ENCODE results near the gene CCR3.

The CCR3 gene

DNA sequence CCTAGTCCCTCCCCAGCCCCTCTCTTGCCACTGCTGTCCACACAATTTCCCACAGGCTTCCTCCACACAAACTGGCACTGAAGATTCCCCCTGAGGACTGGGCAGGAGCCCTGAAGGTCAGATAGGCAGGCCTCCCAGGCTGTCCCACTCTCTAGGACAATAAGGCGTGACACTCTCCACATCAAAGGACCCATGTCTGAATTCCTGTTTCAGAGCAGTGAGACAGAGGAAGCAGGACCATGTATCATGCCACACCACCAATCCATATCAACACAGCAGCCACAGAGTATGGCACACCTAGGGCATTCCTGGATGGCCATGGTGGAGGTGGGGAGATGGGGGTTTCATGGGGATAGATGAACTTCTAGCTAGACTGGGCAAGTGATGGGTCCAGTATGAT is 20.3 kb upstream of the CCR3 start:
- no peak for DNase-seq

DNA sequence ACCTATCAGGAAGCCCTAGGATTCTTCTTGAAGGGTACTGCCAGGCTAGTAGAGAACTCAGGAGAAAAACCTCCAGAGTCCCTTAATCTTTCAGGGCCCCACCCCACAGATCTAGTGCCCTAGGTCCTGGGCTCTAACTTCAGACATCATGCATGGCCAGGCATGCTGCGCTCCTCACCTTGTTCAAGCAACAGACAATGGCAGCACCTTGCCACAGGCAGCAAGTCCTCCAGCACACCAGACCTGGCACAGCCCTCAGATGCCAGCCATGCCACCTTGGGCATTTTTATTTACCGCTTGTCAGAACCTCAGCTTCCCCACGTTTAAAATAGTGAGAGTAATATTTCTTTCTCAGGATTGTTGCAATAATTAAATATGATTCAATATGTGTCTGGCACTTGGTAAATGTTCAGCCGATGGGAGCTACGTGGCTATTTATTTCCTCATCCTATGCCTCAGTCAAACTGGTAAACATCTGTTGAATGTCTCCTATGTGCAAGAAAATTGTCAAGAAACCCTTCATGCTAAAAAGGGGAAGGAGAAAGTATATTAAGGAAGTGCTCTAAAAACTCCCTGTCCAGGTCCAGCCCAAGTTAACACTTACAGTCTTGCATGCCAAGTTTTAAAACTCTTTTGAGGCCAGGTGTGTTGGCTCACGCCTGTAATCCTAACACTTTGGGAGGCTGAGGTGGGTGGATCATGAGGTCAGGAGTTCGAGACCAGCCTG is 19.7 kb upstream of the CCR3 start:
- no peak for DNase-seq

DNA sequence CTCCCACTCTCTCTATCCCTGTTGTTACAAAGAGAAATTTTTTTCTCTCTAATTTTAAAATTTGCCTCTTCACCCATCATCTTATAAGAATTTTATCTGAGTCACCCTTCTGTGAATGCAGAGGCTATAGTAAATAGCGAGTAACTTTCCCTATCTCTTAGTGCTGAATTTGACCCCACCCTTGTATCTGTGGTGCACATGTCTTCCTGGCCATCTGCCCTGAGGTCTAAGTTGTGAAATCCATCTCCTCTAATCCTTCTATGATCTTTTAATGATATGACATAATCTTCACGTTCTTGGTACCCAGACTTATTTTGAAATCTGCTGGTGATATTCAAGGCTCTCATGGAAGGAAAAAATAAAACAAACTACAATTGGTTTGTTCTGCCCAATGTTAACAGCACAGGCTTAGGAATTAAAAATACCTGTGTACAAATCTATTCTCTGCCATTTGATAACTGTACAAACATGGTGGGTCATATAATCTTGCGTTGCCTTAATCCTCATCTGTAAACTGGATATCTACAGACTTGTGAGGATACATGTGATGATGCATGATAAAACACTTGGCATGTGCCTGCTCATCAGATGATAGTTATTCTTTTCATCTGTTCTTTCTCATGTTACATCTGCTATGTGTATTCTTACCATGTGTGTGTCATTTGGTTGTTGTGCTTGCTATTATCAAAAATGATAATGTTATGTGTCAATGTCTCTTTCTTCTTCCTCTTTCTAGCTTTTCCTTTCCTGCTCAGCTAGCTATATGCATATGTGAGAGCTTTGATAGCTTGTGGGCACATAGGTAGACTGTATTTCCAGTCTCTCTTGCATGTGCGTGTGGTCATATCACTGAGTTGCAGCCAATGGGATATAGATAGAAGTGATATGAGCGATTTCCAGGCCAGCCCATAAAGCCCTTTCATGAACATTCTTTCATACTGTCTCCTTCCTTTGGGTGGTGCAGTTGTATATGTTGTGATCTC is 13.7 kb upstream of the CCR3 start:
- DNase-seq = no peak

DNA sequence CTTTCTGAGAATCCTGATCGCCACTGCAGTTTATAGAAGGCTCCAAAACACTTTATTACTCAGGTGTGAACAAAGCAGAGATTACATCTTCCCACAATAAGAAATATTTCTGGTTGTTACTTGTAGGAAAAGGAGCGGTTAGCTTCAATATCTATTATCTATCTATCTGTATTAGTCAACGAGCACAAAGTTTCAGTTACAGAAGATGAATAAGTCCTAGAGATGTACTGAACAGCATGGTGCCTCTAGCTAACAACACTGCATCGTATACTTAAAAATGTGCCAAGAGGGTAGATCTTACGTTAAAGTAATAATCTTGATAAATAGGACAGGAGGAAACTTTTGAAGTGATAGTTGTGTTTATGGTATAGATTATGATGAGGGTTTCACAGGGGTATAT is 10.9 kb upstream of the CCR3 start:
- no peak for DNase-seq

DNA sequence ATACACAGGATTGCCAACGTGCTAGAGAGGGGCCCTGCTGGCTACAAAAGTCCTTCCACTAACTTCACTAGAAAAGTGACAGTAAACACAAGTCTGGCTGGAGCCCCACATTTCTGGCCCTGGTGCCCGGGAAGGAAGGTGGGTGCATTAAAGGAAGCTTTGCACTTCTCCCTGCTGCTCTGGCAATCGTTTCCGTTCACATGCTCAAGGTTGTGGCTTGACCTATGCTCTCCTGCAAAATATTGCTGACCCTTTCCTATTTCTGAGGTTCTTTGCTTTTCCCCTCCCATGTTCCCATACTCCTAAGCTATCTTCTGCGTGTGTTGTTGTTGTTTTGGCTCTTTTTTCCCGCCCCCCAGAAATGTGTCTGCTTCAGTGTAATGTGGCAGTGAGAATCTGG is 9.1 kb upstream of the CCR3 start:
- DNase-seq = no peak

DNA sequence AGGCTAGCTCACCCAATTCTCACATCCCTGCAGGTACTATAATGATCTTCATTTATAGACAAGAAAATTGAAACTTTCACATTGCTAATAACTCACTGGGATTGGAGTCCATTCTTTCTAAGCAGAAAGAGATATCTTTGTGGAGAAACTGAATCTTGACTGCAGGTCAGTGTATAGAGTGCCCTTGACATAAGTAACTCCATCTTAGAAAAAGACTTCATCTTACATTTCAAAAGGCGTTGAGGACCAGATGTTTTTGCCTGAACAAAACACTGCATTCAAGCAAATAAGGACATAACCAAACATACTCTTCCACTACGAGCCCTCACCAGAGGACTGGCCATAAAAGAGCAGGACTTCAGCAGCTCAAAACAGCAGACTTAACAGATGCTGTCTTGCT is 6.8 kb upstream of the CCR3 start:
- no peak for DNase-seq

DNA sequence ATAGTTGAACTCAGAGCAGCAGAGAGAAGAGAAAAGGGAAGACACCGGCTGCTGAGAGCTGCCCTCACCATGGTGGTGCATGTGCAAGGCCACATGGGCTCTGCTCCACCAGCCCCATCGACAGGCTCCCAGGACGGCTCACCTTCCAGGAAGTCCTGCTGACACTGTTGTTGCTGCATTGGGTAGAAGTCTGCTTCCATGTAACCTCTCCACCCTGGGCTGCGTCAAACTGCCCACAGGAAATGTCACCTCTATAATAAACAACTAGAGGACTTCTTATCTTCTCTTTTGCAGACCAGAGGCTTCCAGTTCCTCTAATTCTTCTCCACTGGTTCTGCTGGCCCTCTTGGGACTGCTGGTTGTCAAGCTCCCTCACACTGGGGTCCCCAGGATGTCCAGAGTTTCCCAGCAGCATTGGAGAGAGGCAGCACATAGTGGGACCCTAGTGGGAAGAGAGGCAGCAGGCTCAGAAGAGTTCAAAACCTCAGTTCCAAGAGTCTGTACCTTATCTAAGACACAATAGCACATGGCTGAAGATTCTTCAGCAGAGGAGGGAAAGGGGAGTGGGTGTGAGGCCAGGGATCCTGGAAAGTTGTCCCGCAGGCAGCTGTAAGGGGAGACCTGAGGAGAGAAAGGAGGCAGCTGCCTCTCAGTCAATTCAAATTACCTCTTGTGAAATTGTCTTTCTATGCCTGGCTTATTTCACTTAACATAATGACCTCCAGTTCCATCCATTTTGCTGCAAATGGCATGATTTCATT is 5.8 kb upstream of the CCR3 start:
- DNase-seq = no peak

DNA sequence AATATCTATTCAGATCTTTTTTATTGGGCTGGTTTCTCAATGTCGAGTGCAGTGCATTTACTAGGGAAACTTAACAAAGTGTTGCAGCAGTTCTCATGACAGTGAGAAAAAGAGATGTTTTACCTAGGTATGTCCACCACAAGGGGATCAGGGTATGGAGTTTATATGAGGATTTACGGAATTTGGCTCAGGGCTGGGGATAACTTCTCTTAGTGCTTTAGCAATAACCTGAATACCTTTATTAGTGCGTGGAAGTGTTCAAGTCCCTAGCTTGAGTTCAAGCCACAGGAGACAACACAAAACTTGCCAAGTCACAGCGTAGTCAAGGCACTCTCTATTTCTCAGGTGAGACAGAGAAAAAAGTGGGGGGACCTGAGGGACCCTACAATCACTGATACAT is 3.9 kb upstream of the CCR3 start:
- DNase-seq = no peak

DNA sequence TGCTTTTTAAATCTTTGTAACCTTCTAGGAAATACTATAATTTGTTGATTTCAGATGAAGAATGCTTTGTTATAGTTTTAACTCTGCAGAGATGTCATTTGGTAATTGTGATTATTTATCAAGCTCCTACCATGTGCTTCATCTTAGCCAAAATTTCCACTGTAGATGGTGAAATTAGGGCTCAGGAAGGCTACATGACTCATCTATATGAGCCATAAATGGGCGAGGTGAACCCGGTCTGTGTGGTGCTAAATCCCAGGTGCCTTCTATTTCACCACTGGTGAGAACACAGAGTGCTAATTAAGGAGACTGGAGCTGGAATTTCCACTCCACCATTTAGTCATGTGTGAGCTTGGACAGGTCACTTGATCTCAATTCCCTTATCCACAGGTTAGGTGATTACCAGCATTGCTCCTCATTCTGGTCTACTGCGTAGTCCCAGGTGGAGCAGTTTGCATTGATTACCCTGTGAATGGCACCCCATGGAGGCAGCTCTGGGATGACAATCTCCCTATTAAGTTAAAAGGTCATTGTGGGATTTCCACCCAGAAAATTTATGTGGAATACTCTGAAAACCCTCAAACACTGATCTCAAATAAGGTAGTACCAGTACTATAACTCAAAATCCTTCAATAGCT is 2.8 kb upstream of the CCR3 start:
- DNase-seq = no peak

DNA sequence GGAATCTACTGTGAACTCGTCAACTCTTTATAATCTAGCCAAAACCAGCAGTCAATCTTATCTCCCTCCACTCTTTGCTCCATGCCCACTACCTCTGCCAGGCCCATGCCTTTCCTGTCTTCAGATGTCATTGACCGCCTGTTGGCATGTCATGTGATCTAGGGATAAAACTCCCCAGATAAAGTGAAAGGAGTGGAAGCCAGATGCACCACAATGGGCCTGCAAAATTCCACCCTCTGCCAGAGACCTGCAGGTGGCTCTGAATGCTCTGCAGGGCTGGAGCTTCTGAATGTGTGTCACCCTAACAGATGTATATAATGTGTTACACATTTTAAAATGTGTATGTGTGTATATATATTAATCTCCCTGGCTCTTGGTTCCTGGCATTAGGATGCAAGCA is 2.3 kb upstream of the CCR3 start:
- no peak for DNase-seq

DNA sequence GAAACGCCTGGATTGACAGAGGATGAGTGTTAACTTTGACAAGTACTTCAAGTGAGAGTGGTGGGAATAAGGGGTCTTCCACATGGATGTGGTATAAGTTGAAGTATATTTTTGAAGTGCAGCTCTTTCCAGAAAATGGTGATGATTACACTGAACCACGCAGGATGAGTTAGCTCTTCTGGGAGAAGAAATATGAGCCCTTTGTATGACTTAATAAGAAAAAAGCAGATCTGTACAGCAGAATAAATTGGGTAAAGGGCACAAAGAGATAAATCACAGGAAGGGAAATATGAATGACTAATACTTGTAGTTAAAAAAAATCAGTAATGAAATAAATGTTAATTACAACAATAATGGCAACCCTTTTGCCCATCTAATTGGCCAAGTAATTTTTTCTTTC is 1.3 kb downstream of the CCR3 start:
- no peak for DNase-seq

DNA sequence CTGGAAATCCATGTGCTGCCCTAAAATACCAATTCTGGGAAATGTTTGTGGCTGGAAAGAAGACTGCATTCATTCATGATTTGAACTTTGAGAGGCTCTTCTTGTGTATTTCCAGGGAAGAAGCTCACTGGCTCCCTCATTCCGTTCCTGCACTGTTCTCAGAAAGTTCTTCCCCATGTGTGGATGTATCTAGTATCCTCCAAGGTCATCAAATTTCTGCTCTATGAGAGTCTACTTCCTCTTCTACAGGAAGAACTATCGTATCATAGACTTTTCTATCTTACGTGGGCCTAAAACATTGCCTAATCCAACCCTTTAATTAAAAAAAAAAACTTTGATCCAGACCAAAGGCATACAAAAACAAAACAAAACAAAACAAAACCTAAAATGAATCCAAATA is 2.9 kb downstream of the CCR3 start:
- DNase-seq = no peak

DNA sequence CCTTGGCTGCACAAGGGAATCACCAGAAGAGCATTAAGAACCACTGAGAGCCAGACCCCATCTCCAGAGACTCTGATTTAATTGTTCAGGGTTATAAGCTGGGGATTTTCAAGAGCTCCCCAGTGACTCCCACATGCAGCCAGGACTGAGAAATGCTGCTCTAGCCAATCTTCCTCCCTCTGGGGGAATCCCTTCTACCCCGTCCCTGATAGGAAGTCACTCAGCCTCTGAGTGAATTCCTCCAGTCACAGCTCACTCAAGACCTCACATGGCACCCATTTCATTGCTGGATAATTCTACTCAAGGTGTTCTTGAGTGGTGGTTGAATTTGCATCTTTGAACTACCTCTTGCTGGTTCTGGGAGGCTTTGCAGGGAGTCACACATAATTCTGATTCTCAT is 10.7 kb downstream of the CCR3 start:
- no peak for DNase-seq

DNA sequence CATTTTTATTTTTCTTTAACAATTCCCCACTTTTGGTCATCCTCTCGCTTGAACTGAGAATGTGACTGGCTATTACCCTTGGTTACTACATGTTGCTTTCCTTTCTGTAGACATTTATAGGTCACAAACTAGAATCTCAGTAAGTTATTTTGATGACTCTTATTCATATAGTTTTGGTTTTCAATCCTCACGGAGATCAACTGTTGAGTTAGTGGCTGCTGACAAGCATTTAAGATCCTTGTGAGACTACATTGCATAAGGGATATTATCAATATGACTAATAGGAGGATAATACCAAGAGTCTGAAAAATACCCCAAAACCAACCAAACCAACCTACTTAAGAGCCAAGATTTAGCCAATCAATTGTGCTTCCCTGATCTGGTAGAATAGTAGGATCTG is 16.3 kb downstream of the CCR3 start:
- DNase-seq = no peak

DNA sequence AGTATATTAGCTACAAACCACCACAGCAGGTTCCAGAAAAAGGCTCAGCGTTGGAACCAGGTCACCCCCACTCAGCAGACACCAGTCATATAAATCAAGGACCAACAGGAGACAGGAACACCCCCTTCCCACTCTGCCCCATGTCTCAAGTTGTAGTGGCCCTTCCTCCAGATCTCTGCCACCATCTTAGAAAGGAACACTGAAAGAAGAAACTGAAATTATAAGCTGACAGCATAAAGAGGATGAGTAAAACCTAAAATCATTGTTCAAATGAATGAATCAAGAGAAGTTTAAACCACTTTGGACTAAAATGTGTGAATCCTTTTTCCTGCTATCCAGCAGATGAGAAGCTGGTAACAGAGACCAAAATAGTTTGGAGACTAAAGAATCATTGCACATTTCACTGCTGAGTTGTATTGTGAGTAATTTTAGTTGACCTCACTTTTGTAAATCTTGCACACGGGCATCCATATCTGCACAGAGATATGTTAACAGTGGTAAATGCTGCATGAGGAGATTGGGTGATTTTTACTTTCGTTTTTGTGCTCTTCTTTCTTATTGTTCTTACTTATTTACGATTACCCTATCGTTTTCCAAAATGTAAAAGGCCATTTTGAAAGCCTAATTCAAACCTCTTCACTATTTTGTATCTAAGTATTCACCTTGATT is 19.8 kb downstream of the CCR3 start:
- DNase-seq = no peak

DNA sequence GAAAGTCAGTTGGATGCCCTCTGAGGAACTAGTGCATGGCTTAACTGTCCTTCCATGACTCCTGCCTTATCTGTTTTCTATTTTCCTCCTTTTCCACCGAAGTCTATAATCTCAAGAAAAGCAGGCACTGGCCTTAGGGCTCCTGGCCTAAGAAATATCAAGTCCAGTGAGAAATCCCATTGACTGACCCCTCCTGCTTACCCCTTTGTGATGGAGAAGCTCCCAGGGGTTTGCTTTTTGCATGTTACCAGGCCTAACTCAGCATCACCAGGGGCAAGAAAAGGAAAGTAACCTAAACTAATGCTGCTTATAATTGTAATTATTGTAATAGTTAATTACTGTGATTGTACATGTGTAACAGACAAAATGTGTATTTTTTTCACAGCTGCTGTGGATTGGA is 21.7 kb downstream of the CCR3 start:
- no peak for DNase-seq

DNA sequence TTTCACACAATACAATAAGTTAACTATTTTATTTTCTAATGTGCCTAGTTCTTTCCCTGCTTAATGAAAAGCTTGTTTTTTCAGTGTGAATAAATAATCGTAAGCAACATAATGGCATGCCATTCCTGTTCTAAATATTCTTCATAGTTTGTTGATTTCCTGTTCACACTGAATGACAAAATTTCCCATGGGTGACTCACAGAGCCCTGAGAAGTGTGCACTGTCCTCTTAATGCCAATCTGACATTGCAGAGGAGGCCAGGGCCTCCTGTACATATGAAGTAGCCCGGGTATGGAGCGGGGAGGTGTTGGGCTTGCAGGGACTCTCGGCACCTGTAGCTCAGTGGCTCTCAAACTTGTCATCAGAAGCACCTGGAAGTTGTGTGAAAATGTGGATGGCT is 24.3 kb downstream of the CCR3 start:
- no peak for DNase-seq

DNA sequence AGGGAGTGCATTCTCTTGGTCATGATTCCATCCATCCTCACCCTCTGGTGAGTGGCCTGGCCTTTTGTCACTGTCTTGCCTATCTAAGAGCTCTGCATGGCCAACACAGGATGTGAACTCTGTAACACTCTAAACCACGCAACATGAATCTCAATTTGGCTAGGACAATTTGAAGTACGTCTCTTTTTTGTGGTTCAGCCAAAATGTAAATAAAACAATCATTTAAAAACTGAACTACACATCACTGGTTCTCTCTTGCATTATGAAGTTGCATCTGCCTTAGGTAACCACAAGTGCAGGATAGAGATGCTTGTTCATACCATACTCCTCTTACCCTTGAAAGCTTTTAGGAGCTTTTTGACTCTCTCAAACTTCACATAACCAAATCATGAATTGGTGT is 27.3 kb downstream of the CCR3 start:
- no peak for DNase-seq

DNA sequence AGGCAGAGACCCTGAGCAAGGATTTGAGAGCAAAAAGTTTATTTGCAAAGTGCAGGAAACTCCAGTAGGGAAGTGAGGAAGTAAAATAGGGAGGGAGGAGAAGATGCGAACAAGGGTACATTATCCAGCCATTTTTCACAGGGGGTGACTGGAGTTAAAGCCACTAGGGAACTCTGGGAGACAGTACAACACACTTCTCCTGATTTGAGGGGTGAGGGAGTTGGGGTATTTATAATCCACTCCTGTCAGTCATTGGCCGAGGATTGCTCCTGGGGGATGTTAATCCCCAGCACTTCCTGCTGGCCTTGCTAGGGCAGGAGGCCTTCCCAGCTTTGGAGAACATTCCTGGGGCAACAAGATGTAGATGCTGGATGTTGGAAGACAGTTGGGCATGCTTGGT is 28.2 kb downstream of the CCR3 start:
- no peak for DNase-seq

DNA sequence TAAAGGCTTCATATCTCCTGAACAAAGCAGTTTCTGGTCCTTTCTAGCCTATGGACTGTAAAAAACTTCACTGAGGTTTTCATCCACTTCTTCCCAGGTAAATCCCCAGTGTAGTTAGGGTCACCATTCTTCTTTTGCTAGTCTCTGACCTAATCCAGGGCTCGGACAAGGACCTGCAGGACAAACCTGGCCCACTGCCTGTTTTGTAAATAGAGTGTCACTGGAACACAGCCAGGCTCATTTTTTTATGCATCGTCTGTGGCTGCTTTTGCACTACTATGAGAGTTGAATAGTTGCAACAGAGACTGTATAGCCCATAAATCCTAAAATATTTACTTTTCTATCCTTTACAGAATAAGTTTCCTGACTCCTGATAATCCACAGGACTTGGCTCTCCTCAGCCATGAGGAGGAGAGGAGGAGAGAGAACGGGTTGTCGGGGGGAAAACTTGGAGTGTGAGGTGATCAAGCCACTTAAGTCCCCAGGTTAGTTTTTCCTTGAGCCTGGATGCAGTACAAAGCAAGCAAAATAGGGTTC is 29.0 kb downstream of the CCR3 start:
- no peak for DNase-seq

DNA sequence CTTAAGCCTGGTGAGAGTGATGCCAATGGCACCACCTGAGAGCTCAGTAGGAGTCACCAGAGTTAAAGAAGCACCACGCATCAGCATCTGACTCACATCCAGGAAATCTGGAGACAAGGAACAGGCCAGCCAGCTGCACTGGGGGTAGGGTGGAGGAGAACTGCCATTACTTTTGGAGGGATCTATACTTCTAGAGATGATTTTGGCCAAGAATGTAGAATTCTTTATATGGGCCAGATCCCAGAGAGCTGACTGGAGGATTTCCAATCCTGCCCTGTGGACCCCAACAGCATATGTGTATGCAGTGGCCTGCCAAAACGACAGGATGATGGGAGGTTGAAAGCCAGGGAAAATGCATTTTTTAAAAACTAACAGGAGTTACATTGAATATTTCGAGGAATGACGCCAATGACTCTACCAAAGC is 29.8 kb downstream of the CCR3 start:
- no peak for DNase-seq

DNA sequence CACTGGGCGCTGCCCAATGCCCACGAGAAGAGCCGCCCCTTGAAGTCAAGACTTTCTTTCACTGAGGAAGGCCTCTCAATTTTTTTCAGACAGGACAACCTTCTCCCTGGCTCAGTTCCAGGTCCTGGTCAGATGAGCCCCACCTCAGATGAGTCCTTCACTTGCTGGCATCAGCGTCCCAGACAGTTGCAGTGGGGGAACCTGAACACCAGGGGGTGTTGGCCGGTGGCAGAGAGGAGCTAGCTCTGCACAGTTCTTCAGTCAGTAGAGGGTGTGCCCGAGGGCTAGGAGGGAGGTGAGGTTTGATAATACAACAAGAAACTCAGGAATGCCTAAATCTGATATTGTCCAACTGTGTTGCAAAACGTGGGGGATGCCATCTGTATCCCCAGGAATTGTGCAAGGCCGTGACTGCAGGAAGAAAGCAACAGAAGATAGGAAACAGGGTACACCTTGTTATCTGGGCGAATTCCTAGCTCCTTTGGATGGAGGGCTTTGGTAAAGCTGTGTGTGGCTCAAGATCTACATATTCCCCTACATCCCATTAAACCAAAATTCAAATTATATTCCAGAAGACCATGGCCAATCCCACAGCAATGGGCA is 34.3 kb downstream of the CCR3 start:
- no peak for DNase-seq

Measured in NCI-H1105 (cell line).